H9 (cell line): ENCODE data around the gene INPP5A. TPM values are rescaled to one million over a fixed set of nuclear protein-coding genes. Genes with fewer than 3 reads are reported as not detected.

ENCODE experiments used
- DNase-seq: peaks from one replicate; pipeline ENCODE4 v3.0.0-alpha.2; 2017
- H2AFZ ChIP-seq: one replicate; pipeline ENCODE4 v1.6.1; 2013; ENCODE audit warnings: mild to moderate bottlenecking, low read length, control low read depth, moderate library complexity
- H2AK5ac ChIP-seq: 2 replicates; pipeline ENCODE4 v1.6.1; 2013; ENCODE audit warnings: low read length, control low read depth, mixed read lengths; ENCODE audit not compliant: insufficient read length
- H2BK120ac ChIP-seq: one replicate; pipeline ENCODE4 v1.6.1; 2013; ENCODE audit warnings: low read depth, mild to moderate bottlenecking, low read length, control low read depth, inconsistent platforms; ENCODE audit not compliant: poor library complexity, severe bottlenecking
- H2BK12ac ChIP-seq: 2 replicates; pipeline ENCODE4 v1.6.1; 2013; ENCODE audit warnings: low read length, control low read depth, mixed read lengths, low read depth; ENCODE audit not compliant: insufficient read length
- H2BK15ac ChIP-seq: 2 replicates; pipeline ENCODE4 v1.6.1; 2013; ENCODE audit warnings: low read depth, low read length, control low read depth
- H2BK20ac ChIP-seq: one replicate; pipeline ENCODE4 v1.6.1; 2013; ENCODE audit warnings: low read depth, mild to moderate bottlenecking, low read length, control low read depth, inconsistent platforms; ENCODE audit not compliant: poor library complexity, severe bottlenecking
- H2BK5ac ChIP-seq: 2 replicates; pipeline ENCODE4 v1.6.1; 2013; ENCODE audit warnings: low read length, control low read depth, mixed read lengths; ENCODE audit not compliant: insufficient read length
- H3K14ac ChIP-seq: 2 replicates; pipeline ENCODE4 v1.6.1; 2013; ENCODE audit warnings: low read length, control low read depth; ENCODE audit not compliant: insufficient read depth
- H3K18ac ChIP-seq: 2 replicates; pipeline ENCODE4 v1.6.1; 2013; ENCODE audit warnings: low read depth, mild to moderate bottlenecking, mixed read lengths, low read length, control low read depth; ENCODE audit not compliant: insufficient read length
- H3K23ac ChIP-seq: 2 replicates; pipeline ENCODE4 v1.6.1; 2013; ENCODE audit warnings: low read length, control low read depth, mixed read lengths, low read depth; ENCODE audit not compliant: insufficient read length
- H3K23me2 ChIP-seq: 2 replicates; pipeline ENCODE4 v1.6.1; 2013; ENCODE audit warnings: low read depth, mild to moderate bottlenecking, mixed read lengths, low read length, control low read depth; ENCODE audit not compliant: insufficient read length, poor library complexity, severe bottlenecking
- H3K27ac ChIP-seq: 2 replicates; pipeline ENCODE4 v1.5.1; 2013; ENCODE audit warnings: low read length, control low read depth, mixed read lengths, low read depth; ENCODE audit not compliant: insufficient read length
- H3K27me3 ChIP-seq: 2 replicates; pipeline ENCODE4 v1.6.1; 2013; ENCODE audit warnings: low read length, control low read depth, inconsistent platforms; ENCODE audit not compliant: insufficient read depth
- H3K4ac ChIP-seq: 2 replicates; pipeline ENCODE4 v1.6.1; 2013; ENCODE audit warnings: low read depth, mild to moderate bottlenecking, control low read depth, inconsistent platforms, low read length, moderate library complexity
- H3K4me1 ChIP-seq: 2 replicates; pipeline ENCODE4 v1.6.1; 2013; ENCODE audit warnings: low read length, control low read depth, inconsistent platforms; ENCODE audit not compliant: insufficient read depth
- H3K4me2 ChIP-seq: 2 replicates; pipeline ENCODE4 v1.6.1; 2013; ENCODE audit warnings: low read length, control low read depth, mixed read lengths; ENCODE audit not compliant: insufficient read length, insufficient read depth
- H3K56ac ChIP-seq: 2 replicates; pipeline ENCODE4 v1.6.1; 2013; ENCODE audit warnings: low read depth, mild to moderate bottlenecking, mixed read lengths, low read length, control low read depth; ENCODE audit not compliant: insufficient read length
- H3K79me1 ChIP-seq: 2 replicates; pipeline ENCODE4 v1.6.1; 2013; ENCODE audit warnings: low read depth, mild to moderate bottlenecking, moderate library complexity, low read length, control low read depth, inconsistent platforms; ENCODE audit not compliant: insufficient read depth, poor library complexity, severe bottlenecking
- H3K79me2 ChIP-seq: 2 replicates; pipeline ENCODE4 v1.6.1; 2013; ENCODE audit warnings: low read length, control low read depth, inconsistent platforms; ENCODE audit not compliant: insufficient read depth
- H3K9ac ChIP-seq: 2 replicates; pipeline ENCODE4 v1.6.1; 2013; ENCODE audit warnings: low read length, control low read depth, mixed read lengths; ENCODE audit not compliant: insufficient read length; ENCODE audit errors: extremely low read depth
- H3K9me3 ChIP-seq: one replicate; pipeline ENCODE4 v1.6.1; 2013; ENCODE audit warnings: low read depth, low read length, inconsistent platforms; ENCODE audit not compliant: control insufficient read depth
- H3T11ph ChIP-seq: one replicate; pipeline ENCODE4 v1.6.1; 2013; ENCODE audit warnings: mild to moderate bottlenecking, low read length, control low read depth, inconsistent platforms
- H4K20me1 ChIP-seq: one replicate; pipeline ENCODE4 v1.6.1; 2013; ENCODE audit not compliant: control insufficient read depth, insufficient read length, insufficient read depth
- H4K5ac ChIP-seq: 2 replicates; pipeline ENCODE4 v1.6.1; 2013; ENCODE audit warnings: low read depth, mild to moderate bottlenecking, mixed read lengths, low read length, control low read depth; ENCODE audit not compliant: insufficient read length
- H4K8ac ChIP-seq: replicated peaks from 2 replicates; pipeline ENCODE4 v1.6.1; 2013; ENCODE audit warnings: low read length, control low read depth, mixed read lengths, low read depth; ENCODE audit not compliant: insufficient read length
- H4K91ac ChIP-seq: 2 replicates; pipeline ENCODE4 v1.6.1; 2013; ENCODE audit warnings: low read depth, mild to moderate bottlenecking, moderate library complexity, mixed read lengths, low read length, control low read depth; ENCODE audit not compliant: insufficient read length
- H3K27ac Mint-ChIP-seq, 3 experiments: 2 replicates in 2 of 3; 3 replicates in 1 of 3; pipeline ENCODE4 v1.8.0; 2020 to 2021; ENCODE audit warnings: mixed read lengths in 3 of 3, mild to moderate bottlenecking in 1 of 3, moderate library complexity in 1 of 3
- H3K27me3 Mint-ChIP-seq: 2 replicates; pipeline ENCODE4 v1.8.0; 2021; ENCODE audit warnings: low read depth, mild to moderate bottlenecking, moderate library complexity, mixed read lengths
- H3K36me3 Mint-ChIP-seq, 3 experiments: 2 replicates in 2 of 3; 3 replicates in 1 of 3; pipeline ENCODE4 v1.8.0; 2020 to 2021; ENCODE audit warnings: low read depth in 3 of 3, mixed read lengths in 3 of 3; ENCODE audit not compliant: insufficient read depth in 1 of 3
- H3K4me1 Mint-ChIP-seq, 2 experiments: 2 replicates each; pipeline ENCODE4 v1.8.0; 2020; ENCODE audit warnings: mixed read lengths in 2 of 2
- H3K4me3 Mint-ChIP-seq, 2 experiments: 2 replicates in 1 of 2; 3 replicates in 1 of 2; pipeline ENCODE4 v1.8.0; 2020 to 2021; ENCODE audit warnings: mild to moderate bottlenecking in 2 of 2, mixed read lengths in 2 of 2, moderate library complexity in 1 of 2
- H3K9me3 Mint-ChIP-seq, 2 experiments: 2 replicates in 1 of 2; 3 replicates in 1 of 2; pipeline ENCODE4 v1.8.0; 2020; ENCODE audit warnings: mild to moderate bottlenecking in 2 of 2, mixed read lengths in 2 of 2, moderate library complexity in 1 of 2
- WGBS: extraction: QIAGEN DNeasy Blood & Tissue Kit; methylation state at CpG from one replicate; pipeline ENCODE4 v1.1.7; 2013; ENCODE audit warnings: missing lambda C conversion rate, low lambda C conversion rate, mixed read lengths; ENCODE audit not compliant: insufficient read length; ENCODE audit errors: extremely low coverage; 5-methylcytosine and 5-hydroxymethylcytosine counted together
- total RNA-seq: library from RNA; stranded (reverse); gene quantifications from 2 replicates; pipeline ENCODE4 v1.2.1, GENCODE V29; 2021
- TF ChIP-seq, protein P1 (sequence below): fragments of 200-600 bp; sonication (generic); conservative IDR thresholded peaks from 3 replicates; pipeline ENCODE4 v1.8.0; 2021; ENCODE audit warnings: antibody characterized with exemption, mild to moderate bottlenecking

INPP5A gene
- total RNA-seq, 1 experiment from 2014 or later: 17.7 TPM

GRCh38 chr10:132768346-132769248 is 231.0 kb downstream of the INPP5A start:
- no peak overlapping the region for H2AFZ ChIP-seq
- Mint-ChIP-seq H3K27me3 (no peaks in the 10 kb centered on the region), H3K4me3 (no peak overlapping the region), H3K36me3 (peaks cover 4 to 27% (median 8%) of the 10 kb centered on the region in 3 experiments; a peak in 6 of 7 replicates), H3K4me1 (no peaks in the 10 kb centered on the region), H3K9me3 (peaks cover 8% of the 10 kb centered on the region in 2 experiments; a peak in 4 of 5 replicates), H3K27ac (no peak overlapping the region)
- no peak overlapping the region for H3K56ac ChIP-seq
- DNase-seq: no peak
- H3K18ac ChIP-seq: no peak overlapping the region
- H3K79me2 ChIP-seq: no peaks in the 10 kb centered on the region
- no peak overlapping the region for H2BK15ac ChIP-seq
- H3K4me2 ChIP-seq: no peak overlapping the region
- H3K4me1 ChIP-seq: no peaks in the 10 kb centered on the region
- no CpG with 5 or more reads among the region's 41 CpGs for WGBS
- no peak overlapping the region for H3K9ac ChIP-seq
- H3K23me2 ChIP-seq: no peaks in the 10 kb centered on the region
- no peak overlapping the region for H2AK5ac ChIP-seq
- no peak overlapping the region for H2BK12ac ChIP-seq
- no peak overlapping the region for H3K23ac ChIP-seq
- H2BK120ac ChIP-seq: no peak overlapping the region
- no peak overlapping the region for H3T11ph ChIP-seq
- H3K27me3 ChIP-seq: no peaks in the 10 kb centered on the region
- H4K8ac ChIP-seq: no peak overlapping the region
- no peaks in the 10 kb centered on the region for H3K79me1 ChIP-seq
- no peak overlapping the region for H3K27ac ChIP-seq
- peaks cover under 1% of the 10 kb centered on the region for H4K20me1 ChIP-seq
- no peak overlapping the region for H4K91ac ChIP-seq
- H3K14ac ChIP-seq: no peak overlapping the region
- no peak overlapping the region for H2BK5ac ChIP-seq
- no peak overlapping the region for H4K5ac ChIP-seq
- TF ChIP-seq, protein P1, sequence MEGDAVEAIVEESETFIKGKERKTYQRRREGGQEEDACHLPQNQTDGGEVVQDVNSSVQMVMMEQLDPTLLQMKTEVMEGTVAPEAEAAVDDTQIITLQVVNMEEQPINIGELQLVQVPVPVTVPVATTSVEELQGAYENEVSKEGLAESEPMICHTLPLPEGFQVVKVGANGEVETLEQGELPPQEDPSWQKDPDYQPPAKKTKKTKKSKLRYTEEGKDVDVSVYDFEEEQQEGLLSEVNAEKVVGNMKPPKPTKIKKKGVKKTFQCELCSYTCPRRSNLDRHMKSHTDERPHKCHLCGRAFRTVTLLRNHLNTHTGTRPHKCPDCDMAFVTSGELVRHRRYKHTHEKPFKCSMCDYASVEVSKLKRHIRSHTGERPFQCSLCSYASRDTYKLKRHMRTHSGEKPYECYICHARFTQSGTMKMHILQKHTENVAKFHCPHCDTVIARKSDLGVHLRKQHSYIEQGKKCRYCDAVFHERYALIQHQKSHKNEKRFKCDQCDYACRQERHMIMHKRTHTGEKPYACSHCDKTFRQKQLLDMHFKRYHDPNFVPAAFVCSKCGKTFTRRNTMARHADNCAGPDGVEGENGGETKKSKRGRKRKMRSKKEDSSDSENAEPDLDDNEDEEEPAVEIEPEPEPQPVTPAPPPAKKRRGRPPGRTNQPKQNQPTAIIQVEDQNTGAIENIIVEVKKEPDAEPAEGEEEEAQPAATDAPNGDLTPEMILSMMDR: no peak
- no peak overlapping the region for H3K4ac ChIP-seq
- no peaks in the 10 kb centered on the region for H3K9me3 ChIP-seq
- no peak overlapping the region for H2BK20ac ChIP-seq
